ENCODE results near the gene NACA.
"Not testable (repeated sequence)": the region's sequence is repeated elsewhere in the genome, so short reads cannot be mapped to it uniquely, and the experiment has no call there.

Gene NACA

DNA sequence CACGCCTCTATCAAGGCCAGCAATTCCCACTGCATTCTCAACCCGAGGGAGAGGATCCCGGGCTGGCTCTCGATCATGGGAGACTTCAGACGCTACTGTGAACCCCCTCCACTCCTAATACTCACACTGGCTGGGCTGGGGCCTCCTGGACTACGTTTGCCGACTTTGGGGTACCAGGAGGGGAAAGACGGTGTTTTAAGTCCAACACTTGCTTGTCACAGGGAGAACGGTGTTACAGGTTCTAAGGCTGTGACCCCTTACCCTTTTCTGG, 463 bp downstream of the NACA start:
- no peak for DNase-seq (ENCODE audit: low read depth, low spot score)

DNA sequence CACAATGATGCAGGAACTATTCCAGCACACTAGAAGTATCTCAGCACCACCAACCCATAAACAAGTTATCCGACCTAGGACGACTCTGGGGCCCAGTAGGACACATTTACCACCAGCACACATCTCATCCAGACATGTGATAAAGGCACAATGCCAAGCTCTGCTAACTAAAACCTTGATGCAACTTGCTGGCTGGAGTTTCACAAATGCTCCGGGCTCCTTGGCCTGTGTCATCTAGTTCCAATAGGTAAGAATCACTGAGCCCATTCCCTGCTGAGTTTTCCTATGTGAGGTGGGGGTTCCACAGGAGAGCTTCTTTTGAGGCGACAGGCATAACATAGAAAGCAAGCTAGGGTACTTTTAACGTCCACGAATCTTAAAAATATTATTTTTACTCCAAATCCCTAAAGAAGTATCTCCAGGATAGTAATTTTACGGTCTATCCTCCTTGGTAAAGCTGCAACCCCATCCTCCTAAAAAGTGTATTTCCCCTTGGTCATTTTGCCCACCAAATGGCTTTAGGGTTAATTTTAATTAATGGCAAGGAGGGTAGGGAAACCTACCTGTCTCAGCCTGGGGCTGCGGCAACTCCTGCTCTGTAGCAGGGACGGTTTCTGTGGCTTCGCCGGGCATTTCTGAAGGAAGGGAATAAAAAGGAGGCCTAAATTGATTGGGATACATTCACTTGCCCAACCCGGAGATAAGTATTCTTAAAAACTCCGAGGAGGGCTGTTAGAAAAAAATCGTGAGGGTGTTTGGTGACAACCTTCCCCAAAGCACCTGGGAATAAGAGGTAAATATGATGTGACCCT, 1.0 kb downstream of the NACA start:
- peak; percentile 15 for DNase-seq (ENCODE audit: low read depth, low spot score)

DNA sequence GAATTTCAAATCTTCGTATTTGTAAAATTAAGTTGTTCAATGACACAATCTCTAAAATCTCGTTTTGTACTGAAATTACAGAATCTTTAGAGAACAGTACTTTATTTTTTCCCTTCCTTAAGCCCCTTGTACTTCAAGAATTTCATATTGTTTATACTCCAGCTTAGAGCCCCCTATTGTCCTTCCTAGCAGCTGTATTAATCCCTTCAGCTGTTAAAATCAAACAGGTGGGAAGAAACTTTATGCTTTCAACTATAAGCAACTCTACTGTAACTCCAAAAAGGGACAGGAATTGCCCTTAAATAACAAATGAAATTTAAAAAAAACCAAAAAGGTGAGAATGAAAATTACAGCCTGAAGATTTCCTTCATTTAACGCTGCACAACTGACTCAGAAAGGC, 1.7 kb downstream of the NACA start:
- no peak for DNase-seq (ENCODE audit: low read depth, low spot score)

DNA sequence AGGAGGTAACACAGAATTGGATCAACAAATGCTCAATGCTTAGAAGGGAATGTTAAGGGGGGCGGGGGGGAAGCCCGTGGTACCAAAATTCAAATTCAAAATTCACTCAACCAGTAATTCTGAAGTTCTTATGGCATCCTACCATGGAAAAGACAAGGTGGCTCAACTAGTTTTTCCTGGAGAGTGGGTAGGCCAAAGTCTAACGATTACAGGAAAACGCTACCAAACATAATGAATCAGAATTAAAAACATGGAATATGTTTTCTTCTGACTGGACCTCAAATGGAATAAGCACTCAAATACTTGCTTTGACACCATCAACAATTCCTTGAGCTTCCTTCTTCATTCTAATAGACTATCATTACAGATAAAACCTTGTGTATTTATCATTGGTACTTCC, 2.3 kb downstream of the NACA start:
- no peak for DNase-seq (ENCODE audit: low read depth, low spot score)

DNA sequence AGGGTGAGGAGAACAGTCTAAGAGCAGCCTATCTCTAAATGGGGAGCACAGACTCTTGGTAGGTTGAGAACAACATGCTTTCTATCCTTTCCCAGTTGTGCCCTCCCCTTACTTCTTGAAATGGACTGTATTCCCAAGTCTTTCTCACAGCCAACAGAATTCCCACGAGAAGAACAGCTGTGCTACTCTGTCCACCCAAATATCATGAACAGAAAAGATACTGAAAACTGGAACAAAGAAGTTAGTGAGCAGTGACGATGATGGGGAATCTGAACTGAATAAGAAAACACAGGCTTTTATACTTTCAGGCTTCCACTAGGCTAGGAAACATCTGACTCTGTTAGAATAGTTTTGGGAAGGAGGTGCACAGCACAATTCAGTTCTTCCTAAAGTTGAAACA, 3.4 kb downstream of the NACA start:
- DNase-seq (ENCODE audit: low read depth, low spot score) = no peak

DNA sequence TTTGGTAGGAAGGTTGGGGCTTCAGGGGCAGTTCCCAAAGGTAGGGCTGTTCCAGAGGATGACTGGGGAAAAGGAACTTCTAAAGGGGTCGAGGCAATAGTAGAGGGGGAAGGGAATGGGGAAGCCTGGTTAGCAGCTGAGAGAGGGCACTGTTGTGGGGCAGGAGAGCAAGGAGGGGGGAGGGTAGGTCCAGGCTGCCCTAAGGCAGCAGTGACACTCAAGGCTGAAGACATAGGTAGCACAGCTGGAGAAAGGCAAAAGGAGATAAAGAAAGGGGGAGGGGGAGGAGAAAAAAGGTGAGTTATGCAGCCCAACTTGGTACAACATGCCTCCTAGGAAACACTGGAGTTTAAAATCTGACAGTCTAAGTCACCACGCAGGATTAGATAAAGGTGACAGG, 3.9 kb downstream of the NACA start:
- no peak for DNase-seq (ENCODE audit: low read depth, low spot score)

DNA sequence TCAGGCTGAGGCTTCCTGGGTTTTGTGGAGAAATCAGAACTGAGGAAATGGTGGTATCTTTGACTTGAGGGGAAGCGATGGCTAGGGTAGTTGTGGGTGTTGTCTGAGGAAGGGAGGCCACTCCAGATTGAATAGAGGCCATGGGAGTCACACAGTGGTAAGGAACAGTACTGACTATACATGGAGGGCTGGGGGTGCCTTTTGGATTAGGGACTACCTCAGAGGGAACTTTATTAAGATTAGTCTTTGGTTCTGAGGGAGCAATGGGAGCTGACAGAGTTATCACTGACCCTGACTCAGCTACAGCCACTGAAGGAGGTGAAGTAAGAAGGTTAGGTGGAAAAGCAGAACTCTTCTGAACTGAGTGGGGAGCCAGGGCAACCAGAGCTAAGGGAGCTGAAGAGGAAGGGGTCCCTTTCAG, 4.4 kb downstream of the NACA start:
- DNase-seq (ENCODE audit: low read depth, low spot score) = no peak

DNA sequence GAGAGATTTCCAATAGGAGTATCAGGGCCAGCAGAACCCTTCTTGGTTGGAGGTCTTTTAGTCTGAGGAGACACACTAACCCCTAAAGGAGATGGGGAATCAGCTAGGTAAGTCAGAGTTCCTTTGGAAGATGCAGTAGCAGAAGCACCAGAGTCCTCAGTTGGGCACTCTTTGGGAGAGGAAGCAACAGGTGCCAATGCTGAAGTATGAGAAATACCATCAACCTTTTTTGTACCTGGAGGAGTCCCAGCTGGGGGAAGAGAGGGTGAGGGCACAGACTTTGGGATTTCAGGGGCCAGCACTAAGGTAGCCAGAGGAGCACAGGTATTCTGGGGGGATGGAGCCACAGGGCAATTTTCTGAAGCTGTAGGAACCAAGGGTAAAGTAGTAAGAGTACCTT, 6.0 kb downstream of the NACA start:
- DNase-seq (ENCODE audit: low read depth, low spot score) = no peak

DNA sequence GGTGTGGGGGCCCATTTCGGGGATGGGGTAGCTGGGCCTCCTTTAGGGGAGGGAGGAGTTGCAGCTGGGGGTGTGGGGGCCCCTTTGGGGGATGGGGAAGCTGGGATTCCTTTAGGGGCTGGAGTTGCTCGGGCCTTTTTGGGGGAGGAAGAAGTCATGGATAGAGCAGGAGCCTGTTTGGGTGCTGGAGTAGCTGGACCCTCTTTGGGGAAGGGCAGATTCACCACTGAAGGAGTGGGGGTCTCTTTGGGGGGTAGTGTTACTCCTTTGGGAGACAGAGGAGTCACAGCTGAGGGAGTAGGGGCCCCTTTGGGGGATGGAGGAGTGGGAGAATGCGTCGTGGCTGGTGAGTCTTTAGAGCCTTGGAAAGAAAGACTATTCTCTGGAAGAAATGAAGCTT, 6.5 kb downstream of the NACA start:
- no peak for DNase-seq (ENCODE audit: low read depth, low spot score)

DNA sequence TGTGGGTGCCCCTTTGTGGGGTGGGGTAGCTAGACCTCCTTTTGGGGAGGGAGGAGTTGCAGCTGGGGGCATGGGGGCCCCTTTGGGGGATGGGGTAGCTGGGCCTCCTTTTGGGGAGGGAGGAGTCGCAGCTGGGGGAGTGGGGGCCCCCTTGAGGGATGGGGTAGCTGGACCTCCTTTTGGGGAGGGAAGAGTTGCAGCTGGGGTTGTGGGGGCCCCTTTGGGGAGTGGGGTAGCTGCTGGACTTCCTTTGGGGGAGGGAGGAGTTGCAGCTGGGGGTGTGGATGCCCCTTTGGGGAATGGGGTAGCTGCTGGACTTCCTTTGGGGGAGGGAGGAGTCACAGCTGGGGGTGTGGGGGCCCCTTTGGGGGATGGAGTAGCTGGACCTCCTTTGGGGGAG, 7.0 kb downstream of the NACA start:
- no peak for DNase-seq (ENCODE audit: low read depth, low spot score)

DNA sequence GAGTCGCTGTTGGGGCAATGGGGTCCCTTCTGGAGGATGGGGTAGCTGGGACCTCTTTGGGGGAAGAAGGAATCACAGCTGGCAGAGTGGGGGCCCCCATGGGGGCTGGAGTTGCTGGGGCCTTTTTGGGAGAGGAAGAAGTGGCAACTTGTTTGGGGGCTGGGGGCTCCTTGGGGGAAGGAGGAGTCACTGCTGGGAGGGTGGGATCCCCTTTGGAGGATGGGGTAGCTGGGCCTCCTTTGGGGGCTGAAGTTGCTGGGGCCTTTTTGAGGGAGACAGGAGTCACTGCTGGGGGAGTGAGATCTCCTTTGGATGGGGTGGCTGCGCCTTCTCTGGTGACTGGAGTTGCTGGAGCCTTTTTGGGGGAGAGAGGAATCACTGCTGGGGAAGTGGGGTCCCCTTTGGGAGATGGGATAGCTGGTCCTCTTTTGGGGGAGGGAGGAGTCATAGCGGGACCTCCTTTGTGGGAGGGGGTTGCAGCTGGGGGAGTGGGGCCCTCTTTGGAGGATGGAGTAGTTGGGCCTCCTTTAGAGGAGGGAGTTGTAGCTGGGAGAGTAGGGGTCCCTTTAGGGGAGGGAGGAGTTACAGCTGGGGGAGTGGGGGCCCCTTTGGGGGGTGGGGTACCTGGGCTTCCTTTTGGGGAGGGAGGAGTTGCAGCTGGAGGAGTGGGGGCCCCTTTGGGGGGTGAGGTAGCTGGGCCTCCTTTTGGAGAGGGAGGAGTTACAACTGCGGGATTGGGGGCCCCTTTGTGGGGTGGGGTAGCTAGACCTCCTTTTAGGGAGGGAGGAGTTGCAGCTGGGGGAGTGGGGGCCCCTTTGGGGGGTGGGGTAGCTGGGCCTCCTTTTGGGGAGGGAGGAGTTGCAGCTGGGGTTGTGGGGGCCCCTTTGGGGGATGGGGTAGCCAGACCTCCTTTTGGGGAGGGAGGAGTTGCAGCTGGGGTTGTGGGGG, 7.9 kb downstream of the NACA start:
- no peak for DNase-seq (ENCODE audit: low read depth, low spot score)

DNA sequence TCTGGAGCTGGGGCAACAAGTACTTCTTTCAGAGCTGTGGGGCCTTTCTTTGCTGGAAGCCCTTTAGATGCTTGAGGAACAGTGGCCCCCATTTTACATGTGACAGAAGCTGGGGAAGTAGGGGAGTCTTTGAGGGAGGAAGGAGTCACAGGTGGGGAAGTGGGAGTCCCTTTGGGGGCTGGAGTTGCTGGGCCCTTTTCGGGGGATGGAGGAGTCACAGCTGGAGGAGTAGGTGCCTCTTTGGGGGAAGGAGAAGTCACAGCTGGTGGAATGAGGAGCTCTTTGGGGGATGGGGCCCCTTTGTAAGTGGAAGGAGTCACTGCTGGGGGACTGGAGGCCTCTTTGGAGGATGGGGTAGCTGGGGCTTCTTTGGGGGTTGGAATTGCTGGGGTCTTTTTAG, 8.6 kb downstream of the NACA start:
- no peak for DNase-seq (ENCODE audit: low read depth, low spot score)

DNA sequence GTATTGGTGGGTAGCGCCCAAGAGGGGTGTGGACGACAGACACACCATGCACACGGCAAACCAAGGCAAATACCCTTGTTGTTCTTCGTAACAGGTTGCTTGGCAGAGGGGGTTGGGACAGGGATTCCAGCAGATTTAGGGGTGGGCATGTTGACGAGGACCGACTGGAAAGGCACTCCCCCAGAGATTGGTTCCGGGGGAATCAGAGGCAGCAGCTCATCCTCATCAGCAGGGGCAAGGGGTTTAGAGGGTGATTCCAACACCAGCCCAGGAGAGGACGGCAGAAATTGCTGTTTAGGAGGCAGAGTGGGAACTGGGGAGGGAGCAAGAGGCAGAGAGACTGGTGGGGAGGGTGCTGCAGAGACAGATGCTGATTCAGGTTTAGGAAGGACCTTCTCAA, 9.3 kb downstream of the NACA start:
- no peak for DNase-seq (ENCODE audit: low read depth, low spot score)

DNA sequence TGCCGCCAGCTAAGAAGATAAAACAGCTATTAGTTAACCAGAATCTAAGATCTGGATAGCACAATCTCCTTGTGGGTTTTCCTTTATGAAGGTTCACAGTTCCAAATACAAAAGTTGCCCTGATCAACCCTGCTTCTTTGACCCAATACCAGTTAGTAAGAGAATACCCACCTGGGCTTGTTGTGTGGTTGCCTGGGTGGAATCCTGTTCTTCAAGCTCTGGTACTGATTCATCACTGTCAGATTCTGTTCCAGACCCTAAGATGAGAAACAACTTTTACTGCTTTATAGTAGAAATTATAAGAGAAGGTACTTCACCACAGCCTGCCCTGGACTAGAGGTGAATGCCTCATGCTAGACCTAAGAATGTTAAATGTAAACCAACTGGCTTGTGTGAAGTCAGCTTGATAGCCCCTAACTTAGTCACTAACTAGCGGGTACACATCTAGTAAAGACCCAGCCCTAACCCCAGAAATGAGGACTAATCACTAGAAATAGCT, 10.6 kb downstream of the NACA start:
- DNase-seq (ENCODE audit: low read depth, low spot score) = no peak

DNA sequence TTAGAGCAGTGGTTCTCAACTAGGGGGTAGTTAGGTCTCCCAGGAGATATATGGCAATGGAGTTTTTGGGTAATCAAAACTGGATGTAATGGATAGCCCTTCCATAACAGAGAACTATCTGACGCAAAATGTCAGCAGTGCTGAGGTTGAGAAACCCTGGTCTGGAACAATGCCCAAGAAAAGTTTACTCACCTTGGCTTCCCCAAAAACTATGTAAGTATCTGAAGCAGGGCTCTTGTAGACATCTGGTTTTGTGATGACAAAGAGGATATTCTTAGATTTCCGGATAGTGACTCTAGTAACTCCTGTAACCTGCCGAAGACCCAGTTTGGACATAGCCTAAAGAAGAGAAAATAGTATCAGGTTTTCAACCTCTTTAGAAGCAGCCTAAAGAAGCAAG, 11.8 kb downstream of the NACA start:
- no peak for DNase-seq (ENCODE audit: low read depth, low spot score)

DNA sequence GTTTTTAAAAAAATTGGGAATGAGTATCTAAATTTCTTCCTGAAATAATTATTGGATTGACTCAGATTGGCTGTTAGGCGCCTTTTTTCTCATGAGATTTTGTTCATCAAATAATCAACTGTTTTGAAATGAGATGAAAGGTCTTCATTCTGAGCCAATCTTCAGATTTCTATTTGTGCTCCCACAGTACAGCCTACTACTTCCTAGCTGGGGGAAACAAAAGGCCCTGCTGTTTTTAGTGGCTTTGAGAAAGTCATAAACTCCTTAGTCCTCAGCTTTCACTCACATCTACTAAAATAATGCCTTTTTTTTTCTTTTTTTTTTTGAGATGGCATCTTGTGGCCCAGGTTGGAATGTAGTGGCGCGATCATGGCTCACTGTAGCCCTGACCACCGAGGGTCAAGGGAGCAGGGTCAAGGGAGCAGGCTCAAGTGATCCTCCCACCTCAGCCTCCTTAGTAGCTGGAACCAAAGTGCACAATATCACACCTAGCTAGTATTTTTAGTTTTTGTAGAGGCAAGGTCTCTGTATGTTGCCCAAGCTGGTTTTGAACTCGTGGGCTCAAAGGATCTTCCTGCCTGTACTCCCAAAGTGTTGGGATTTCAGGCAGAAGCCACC, 15.2 kb downstream of the NACA start:
- no peak for DNase-seq (ENCODE audit: low read depth, low spot score)

DNA sequence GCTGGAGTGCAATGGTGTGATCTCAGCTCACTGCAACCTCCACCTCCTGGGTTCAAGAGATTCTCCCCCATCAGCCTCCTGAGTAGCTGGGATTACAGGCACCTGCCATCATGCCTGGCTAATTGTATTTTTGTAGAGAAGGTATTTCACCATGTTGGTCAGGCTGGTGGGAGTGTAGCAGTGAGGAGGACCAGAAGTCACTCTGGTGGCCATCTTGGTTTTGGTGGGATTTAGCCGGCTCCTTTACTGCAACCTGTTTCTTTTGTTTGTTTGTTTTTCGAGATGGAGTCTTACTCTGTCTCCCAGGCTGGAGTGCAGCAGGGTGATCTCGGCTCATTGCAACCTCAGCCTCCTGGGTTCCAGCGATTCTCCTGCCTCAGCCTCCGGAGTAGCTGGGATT, 20.6 kb downstream of the NACA start:
- not testable (repeated sequence) for DNase-seq (ENCODE audit: low read depth, low spot score)

DNA sequence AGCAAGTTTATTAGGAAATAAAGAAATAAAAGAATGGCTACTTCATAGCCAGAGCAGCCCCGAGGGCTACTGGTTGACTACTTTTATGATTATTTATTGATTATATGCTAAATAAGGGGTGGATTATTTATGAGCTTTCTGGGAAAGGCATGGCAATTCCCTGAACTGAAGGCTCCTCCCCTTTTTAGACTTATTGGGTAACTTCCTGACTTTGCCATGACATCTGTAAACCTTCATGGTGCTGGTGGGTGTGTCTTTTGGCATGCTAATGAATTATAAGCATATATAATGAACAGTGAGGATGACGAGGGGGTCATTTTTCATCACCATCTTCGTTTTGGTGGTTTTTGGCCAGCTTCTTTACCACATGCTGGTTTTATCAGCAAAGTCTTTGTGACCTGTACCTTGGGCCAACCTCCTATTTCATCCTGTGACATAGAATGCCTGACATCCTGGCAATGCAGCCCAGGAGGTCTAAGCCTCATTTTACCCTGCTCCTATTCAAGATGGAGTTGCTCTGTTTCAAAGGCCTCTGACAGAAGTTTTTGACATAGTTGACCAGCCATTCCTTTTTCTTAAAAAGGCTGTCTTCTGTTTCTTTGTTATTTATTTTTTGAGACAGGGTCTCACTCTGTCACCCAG, 26.0 kb downstream of the NACA start:
- no peak for DNase-seq (ENCODE audit: low read depth, low spot score)

DNA sequence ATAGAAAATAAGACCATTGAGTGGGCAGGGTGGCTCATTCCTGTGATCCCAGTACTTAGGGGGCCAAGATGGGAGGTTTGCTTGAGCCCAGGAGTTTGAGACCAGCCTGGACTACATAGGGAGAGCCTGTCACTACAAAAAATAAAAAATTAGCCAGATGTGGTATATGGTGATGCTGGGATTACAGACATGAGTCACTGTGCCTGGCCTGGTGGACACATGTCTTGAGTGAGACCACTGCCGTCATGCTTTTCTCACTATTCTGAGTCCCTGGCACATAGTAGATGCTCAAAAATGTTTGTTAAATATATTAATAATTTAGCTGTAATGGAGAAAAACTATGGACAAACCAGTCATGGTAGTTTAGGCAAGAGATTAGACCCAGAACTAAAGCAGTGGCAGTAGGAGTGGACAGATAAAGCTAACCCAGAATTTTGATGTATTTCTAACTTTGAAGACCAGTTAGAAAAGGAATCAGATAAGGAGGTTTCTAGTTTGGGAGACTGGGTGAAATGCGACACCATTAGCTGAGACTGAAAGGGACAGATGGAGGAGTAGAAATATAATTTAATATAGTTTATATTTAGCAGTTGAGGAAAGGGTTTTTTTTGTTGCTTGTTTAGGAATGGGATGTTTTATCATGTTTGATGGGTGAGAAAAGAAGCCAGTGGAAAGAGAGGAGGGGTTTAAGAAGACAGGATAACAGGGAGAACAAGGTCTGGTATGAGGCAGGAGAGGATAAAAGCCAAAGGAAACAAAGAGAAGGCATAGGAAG, 29.6 kb downstream of the NACA start:
- DNase-seq (ENCODE audit: low read depth, low spot score) = no peak

DNA sequence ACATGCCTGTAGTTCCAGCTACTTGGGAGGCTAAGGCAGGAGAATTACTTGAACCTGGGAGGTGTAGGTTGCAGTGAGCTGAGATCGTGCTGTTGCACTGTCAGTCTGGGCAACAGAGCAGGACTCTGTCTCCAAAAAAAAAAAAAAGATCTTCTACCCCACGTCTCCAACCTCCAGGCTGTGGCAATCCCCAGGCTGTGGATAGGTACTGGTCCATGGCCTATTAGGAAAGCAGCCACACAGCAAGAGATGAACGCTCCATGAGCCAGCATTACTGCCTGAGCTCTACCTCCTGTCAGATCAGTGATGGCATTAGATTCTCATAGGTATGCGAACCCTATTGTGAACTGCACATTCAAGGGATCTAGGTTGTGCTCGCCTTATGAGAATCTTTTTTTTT, 30.9 kb downstream of the NACA start:
- no peak for DNase-seq (ENCODE audit: low read depth, low spot score)

DNA sequence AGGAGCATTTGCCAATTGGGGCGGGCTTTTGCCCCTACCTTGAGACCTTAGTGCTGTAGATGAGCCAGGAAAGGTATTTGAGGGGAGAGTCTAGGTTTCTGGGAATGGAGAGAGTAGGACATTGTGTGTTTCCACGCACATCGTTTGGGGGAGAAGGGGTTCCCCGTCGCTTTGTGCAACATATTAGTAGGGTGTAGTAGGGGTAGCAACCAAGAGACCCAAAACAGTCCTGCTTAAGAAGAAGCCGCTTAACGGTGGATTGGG, 36.3 kb downstream of the NACA start:
- no peak for DNase-seq (ENCODE audit: low read depth, low spot score)
